OCI-LY1 (cell line): Measurements from ENCODE around the gene FBF1.

Source experiments
- H2AFZ ChIP-seq: fragments of 200-600 bp; sonication (generic), shearing (Covaris generic); 2 replicates; pipeline ENCODE4 v1.6.0; 2014; ENCODE audit warnings: antibody characterized with exemption, mild to moderate bottlenecking, low read length
- H3F3A ChIP-seq: fragments of 200-600 bp; sonication (generic), shearing (Covaris generic); 2 replicates; pipeline ENCODE4 v1.6.0; 2014; ENCODE audit warnings: mild to moderate bottlenecking, antibody characterized with exemption, low read length, moderate library complexity; ENCODE audit not compliant: insufficient read depth
- H3K27ac ChIP-seq: fragments of 200-600 bp; sonication (generic); 2 replicates; pipeline ENCODE4 v1.5.1; 2014; ENCODE audit warnings: low read length, mixed run types, mild to moderate bottlenecking, low read depth; ENCODE audit not compliant: poor library complexity, severe bottlenecking
- H3K27me3 ChIP-seq: fragments of 200-600 bp; sonication (generic); 2 replicates; pipeline ENCODE4 v1.6.0; 2014; ENCODE audit warnings: antibody characterized with exemption, mild to moderate bottlenecking, low read length, moderate library complexity; ENCODE audit not compliant: insufficient read depth
- H3K36me3 ChIP-seq: fragments of 200-600 bp; sonication (generic); 2 replicates; pipeline ENCODE4 v1.6.1; 2014; ENCODE audit warnings: mild to moderate bottlenecking, antibody characterized with exemption, low read length, moderate library complexity, mixed read lengths; ENCODE audit not compliant: insufficient read depth
- H3K4me1 ChIP-seq: fragments of 200-600 bp; sonication (generic); 2 replicates; pipeline ENCODE4 v1.5.1; 2014; ENCODE audit warnings: mild to moderate bottlenecking, low read length, moderate library complexity; ENCODE audit not compliant: insufficient read depth, severe bottlenecking
- H3K4me2 ChIP-seq: fragments of 200-600 bp; sonication (generic), shearing (Covaris generic); 2 replicates; pipeline ENCODE4 v1.6.1; 2014; ENCODE audit warnings: low read length
- H3K4me3 ChIP-seq: fragments of 200-600 bp; sonication (generic); 2 replicates; pipeline ENCODE4 v1.5.1; 2014; ENCODE audit warnings: low read length, low read depth, mild to moderate bottlenecking, mixed read lengths; ENCODE audit not compliant: poor library complexity, severe bottlenecking
- H3K79me2 ChIP-seq: fragments of 200-600 bp; shearing (Covaris generic); 2 replicates; pipeline ENCODE4 v1.6.1; 2016; ENCODE audit warnings: mixed run types, low read length, mixed read lengths; ENCODE audit not compliant: insufficient read depth
- H3K9ac ChIP-seq: fragments of 200-600 bp; sonication (generic), shearing (Covaris generic); 2 replicates; pipeline ENCODE4 v1.6.1; 2014; ENCODE audit warnings: mild to moderate bottlenecking, low read length, mixed read lengths
- H3K9me2 ChIP-seq: fragments of 200-600 bp; sonication (generic), shearing (Covaris generic); 2 replicates; pipeline ENCODE4 v1.6.1; 2014; ENCODE audit warnings: low read depth, mild to moderate bottlenecking, low read length, mixed read lengths
- H3K9me3 ChIP-seq: fragments of 200-600 bp; shearing (Covaris generic); 2 replicates; pipeline ENCODE4 v1.6.1; 2014; ENCODE audit warnings: low read length, mixed read lengths
- H4K20me1 ChIP-seq: fragments of 200-600 bp; sonication (generic), shearing (Covaris generic); 2 replicates; pipeline ENCODE4 v1.6.0; 2016; ENCODE audit warnings: mild to moderate bottlenecking, low read length; ENCODE audit not compliant: insufficient read depth
- CTCF ChIP-seq: fragments of 200-600 bp; sonication (generic), shearing (Covaris generic); IDR thresholded peaks from 2 replicates; pipeline ENCODE4 v1.5.1; 2017; ENCODE audit warnings: mild to moderate bottlenecking, antibody characterized with exemption, low read length, moderate library complexity, mixed read lengths
- EZH2 ChIP-seq: fragments of 200-600 bp; sonication (generic), shearing (Covaris generic); IDR thresholded peaks from 2 replicates; pipeline ENCODE4 v1.8.0; 2017; ENCODE audit warnings: borderline replicate concordance, mixed run types, mild to moderate bottlenecking, antibody characterized with exemption, low read length, moderate library complexity, mixed read lengths

Gene FBF1

DNA sequence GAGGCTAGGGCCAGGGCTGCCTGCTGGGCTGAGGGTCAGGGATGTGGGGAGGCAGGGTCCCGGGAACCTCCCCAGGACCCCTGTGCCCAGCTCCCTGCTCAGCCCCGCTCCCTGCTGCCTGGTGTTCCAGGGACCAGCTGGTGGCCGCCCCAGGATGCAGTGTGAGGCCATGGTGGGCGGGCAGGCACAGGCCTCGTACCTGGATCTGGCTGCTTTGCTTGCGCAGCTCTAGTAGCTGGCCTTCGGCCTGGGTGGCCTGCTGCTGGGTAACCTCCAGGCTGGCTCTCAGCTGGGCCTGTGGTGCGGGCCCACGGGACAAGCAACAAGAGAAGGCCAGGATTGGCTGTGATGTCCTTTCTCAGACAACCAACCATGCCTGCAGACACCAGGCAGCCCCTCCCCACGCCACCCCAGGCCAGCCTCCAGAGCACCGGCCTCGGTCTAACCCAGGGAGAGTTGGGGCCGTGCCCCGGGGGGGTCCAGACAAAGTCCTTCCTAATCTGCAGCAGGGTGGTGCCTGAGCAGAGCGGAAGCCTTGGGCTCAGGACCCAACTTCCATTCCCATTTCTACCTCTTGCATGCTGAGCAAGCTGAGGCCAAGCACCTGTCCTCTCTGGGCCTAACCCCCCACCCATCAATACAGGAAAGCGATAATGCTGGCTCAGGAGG is 48.2 kb downstream of the FBF1 start:
- no peaks in the 10 kb centered on the region for H3K9me2 ChIP-seq
- H3K9me3 ChIP-seq, result no peaks in the 10 kb centered on the region

DNA sequence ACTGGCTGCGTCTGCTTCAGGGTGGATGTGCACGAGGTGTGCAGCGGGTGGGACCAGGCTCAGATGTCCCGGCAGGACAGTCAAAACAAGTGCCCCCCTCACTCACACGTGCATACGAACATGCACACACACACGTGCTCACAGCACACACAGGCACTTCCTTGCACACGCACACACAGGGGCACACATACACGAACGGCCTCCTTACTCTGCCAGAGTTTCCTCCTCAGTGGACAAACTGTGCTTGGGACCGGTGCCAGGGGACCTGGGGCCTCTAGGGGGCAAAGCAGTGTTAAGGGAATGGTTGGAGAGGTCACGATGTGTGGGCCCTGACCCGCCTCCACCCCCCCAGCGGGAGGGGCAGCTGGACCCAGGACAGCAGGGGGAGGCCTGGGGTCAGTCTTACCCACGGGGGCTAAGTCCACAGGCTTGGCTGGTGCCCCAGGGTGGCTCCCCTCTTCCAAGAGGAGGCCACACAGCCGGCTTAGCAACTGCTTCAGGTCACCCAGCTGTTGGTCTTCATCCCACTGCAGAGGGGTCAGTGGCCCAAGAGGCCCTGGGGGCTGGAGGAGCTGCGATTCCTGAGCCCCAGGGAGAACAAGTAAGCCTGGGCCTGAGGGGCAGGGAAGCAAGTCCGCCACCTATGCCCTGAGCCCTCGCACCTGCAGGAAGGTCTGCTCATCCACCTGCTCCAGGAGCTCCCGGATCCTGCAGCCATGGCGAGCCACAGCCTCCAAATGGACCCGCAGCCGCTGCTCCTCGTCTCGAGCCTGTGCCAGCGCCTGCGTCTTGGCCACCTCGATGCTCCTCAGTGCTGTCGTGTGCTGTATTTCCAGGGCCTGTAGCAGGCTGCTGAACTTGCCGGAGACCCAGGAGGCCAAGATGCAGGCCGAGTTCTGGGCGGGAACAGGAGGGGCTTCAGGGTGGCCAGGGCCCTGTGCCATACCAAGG is 49.0 kb downstream of the FBF1 start:
- Histone ChIP-seq H2AFZ (no peak overlapping the region), H3K27ac (no peak overlapping the region), H4K20me1 (no peaks in the 10 kb centered on the region), H3K9me3 (no peaks in the 10 kb centered on the region), H3K36me3 (peaks cover 16% of the 10 kb centered on the region; the same call in 1 of the 2 replicates), H3K9ac (no peak overlapping the region), H3K4me2 (no peak overlapping the region), H3F3A (no peaks in the 10 kb centered on the region), H3K79me2 (no peaks in the 10 kb centered on the region), H3K4me1 (peaks cover 16% of the 10 kb centered on the region), H3K4me3 (no peak overlapping the region), H3K9me2 (no peaks in the 10 kb centered on the region), H3K27me3 (no peaks in the 10 kb centered on the region)
- no peak for TF ChIP-seq CTCF
- no peak for TF ChIP-seq EZH2

More for the DNA sequence above, 48.2 kb downstream of the FBF1 start:
- Histone ChIP-seq H3K27ac (no peak overlapping the region), H3K4me2 (no peak overlapping the region), H3F3A (no peaks in the 10 kb centered on the region), H3K4me3 (no peak overlapping the region), H3K36me3 (peaks cover 16% of the 10 kb centered on the region; the same call in 1 of the 2 replicates), H2AFZ (no peak overlapping the region), H3K27me3 (no peaks in the 10 kb centered on the region), H4K20me1 (no peaks in the 10 kb centered on the region), H3K4me1 (peaks cover 24% of the 10 kb centered on the region), H3K79me2 (no peaks in the 10 kb centered on the region), H3K9ac (no peak overlapping the region)
- no peak for TF ChIP-seq EZH2
- TF ChIP-seq CTCF, result no peak

DNA sequence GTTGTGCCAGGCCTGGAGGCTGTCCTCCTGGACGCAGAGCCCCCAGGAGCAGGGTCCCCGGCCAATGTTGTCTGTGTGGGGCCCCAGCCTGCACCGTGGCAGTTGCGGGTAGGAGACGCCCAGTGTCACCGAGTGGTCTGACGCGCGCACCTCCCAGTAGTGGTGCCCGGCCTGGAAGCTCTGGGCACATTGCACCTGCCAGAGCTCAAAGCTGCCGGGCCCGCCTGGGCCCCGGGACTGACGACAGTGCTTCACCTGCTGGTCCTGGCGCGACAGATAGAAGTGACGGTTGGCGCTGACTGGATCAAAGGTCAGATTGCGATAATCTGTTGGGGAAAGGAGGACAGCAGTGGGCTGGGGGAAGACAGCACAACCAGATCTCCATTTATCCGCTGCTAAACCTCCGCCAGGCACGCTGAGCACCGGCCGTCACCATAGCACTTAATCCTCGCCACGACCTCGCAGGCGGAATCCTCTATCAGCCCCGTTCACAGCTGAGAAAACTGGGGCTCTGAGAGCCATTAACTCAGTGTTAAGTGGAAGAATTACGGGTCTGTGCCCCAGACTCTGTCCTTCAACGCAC is 49.7 kb downstream of the FBF1 start:
- Histone ChIP-seq H3K27ac (no peak overlapping the region), H3K9me3 (no peaks in the 10 kb centered on the region), H3K4me3 (no peak overlapping the region), H3F3A (no peaks in the 10 kb centered on the region), H3K36me3 (peaks cover 19% of the 10 kb centered on the region), H3K27me3 (no peaks in the 10 kb centered on the region), H3K4me1 (peaks cover 14% of the 10 kb centered on the region), H4K20me1 (no peaks in the 10 kb centered on the region), H3K79me2 (no peaks in the 10 kb centered on the region), H3K4me2 (no peak overlapping the region), H3K9me2 (no peaks in the 10 kb centered on the region), H3K9ac (no peak overlapping the region), H2AFZ (no peak overlapping the region)
- TF ChIP-seq CTCF (no peak), EZH2 (no peak)
